AG20443 (cell line): ENCODE data around the gene ROBO1.

Experiments used
- DNase-seq: peaks from one replicate; pipeline ENCODE4 v3.0.0; 2012; ENCODE audit warnings: low spot score, mixed read lengths

The ROBO1 gene

DNA sequence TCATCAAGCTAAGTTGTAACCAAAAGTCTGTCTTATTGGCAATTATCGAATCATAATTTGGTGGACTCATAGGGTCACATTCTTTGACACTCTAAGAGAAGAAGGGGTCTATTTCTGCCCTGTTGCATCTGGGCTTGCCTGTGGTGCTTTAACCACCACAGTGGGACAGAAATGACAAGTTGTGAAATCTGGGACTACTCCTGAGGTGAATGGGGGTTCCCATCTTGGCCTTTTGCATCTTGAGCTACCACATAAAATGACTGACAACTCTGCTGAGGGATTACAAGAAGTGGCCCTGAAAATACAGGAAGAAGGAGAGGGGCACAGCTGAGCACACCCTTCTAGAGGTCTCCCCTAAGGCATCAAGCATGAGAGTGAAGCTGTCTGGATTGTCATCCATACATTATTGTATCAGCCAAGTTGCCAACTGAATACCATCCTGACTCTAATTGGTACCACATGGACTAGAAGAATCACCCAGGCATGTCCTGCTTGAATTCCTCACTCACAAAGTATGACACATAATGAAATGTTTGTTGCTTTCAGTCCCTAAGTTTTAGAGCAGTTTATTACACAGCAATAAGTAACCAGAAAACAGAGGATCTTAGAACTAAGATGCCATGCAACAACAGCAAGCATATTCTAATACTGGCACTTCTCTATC is 306.5 kb downstream of the ROBO1 start:
- peak; percentile 7 for DNase-seq

- no peak for DNase-seq
Observed at GRCh38 chr3:79453600-79453999, 314.2 kb downstream of the ROBO1 start.

- no peak for DNase-seq
Observed at GRCh38 chr3:79436387-79436786, 331.4 kb downstream of the ROBO1 start.

GRCh38 chr3:79427081-79427480 is 340.7 kb downstream of the ROBO1 start:
- DNase-seq: no peak

- no peak for DNase-seq
Observed at GRCh38 chr3:79424811-79425210, 343.0 kb downstream of the ROBO1 start.

- DNase-seq: no peak
Observed at GRCh38 chr3:79423417-79423816, 344.4 kb downstream of the ROBO1 start.

GRCh38 chr3:79421273-79421672 is 346.5 kb downstream of the ROBO1 start:
- no peak for DNase-seq

GRCh38 chr3:79418855-79419621 is 348.8 kb downstream of the ROBO1 start:
- no peak for DNase-seq

DNA sequence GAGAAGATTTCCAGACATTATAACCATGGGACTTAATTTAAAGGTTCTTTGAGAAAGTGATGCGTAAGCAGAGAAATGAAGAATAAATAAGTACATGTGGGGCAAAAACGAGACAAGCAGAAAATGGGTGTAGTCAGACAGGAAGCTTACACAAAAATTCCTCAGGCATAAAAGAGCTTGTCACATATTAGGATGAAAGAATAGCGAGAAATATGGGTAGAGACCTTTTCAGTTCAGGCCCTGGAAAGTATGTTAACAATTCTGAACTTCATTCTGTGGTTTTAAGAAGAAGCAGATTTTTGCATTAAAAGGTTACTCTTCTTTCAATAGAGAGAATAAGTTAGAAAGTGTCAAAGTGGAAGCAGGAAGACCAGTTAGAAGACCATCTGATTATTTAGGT is 352.4 kb downstream of the ROBO1 start:
- DNase-seq: no peak

- DNase-seq: peak; percentile 29
Observed at GRCh38 chr3:79414806-79415205, 353.0 kb downstream of the ROBO1 start.

DNA sequence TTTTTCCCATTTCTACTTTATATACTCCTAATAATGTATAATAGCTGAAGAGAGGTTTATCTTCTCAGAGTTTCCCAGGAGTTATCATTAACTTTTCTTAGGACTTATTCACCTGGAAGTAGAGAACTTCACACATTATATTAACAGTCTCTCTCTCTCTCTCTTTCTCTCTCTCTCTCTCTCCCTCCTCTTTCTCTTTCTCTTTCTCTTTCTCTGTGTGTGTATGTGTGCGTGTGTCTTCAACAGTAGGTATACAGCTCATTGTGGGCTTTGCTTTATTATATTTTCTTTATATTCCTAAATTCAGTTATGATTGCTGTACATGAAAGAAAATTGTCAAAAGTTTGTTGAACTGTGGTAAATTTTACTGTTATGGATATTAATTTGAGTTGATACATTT is 353.8 kb downstream of the ROBO1 start:
- DNase-seq: no peak

GRCh38 chr3:79412537-79412936 is 355.3 kb downstream of the ROBO1 start:
- no peak for DNase-seq

GRCh38 chr3:79410617-79411016 is 357.2 kb downstream of the ROBO1 start:
- no peak for DNase-seq

- DNase-seq: no peak
Observed at GRCh38 chr3:79410136-79410535, 357.7 kb downstream of the ROBO1 start.

DNA sequence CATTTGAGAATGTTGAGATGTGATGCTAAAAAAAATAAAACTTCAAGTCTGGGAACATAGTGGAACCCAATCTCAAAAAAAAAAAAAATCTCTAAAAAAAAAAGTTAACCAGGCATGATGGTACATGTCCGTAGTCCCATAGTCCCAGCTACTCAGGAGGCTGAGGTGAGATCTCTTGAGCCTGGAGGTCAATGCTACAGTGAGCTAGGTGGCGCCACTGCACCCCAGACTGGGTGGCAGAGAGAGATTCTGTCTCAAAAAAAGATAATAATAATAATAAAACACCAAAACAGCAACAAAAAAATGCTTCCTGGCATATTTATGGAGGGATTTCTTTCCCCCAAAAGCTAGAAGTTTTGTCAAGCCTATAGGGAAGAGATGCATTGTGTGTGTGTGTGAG is 361.6 kb downstream of the ROBO1 start:
- no peak for DNase-seq

DNA sequence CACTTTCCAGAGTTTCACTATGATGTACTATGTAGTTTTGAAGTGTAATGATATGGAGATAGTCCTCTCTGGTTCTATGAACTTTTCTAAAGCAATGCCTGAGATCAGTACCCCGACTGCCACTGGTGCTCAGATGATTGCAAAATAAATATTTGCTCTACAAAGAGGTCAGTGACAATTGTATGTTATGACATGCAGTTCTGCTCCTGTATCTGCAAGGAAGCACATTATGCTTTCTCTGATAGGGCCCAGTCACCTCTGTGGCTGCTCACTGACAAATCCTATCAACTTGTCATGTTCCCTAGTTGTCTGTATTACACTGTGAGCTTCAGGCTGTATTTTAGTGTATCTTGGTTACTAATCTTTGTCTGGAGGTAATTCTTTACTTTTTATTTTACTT is 362.6 kb downstream of the ROBO1 start:
- DNase-seq: no peak

GRCh38 chr3:79396595-79396994 is 371.2 kb downstream of the ROBO1 start:
- DNase-seq: no peak

DNA sequence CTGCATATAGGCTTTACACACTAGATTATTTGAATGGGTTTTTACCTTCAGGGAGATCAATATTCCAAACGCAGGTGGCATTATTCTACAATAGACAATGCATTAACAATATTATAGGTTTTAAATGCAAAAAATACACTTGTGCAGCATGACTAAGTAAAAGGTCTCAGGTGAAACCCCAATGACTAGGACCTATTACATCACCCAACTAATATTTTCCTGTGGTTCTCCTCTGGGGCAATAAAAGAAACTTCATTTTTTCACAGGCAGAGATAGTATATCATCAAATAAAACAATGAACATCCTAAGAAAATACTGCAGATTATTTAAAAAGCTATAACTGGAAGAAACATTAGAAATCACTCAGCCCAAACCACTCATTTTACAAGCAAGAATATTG is 375.3 kb downstream of the ROBO1 start:
- no peak for DNase-seq

GRCh38 chr3:79390352-79390751 is 377.4 kb downstream of the ROBO1 start:
- DNase-seq: no peak

DNA sequence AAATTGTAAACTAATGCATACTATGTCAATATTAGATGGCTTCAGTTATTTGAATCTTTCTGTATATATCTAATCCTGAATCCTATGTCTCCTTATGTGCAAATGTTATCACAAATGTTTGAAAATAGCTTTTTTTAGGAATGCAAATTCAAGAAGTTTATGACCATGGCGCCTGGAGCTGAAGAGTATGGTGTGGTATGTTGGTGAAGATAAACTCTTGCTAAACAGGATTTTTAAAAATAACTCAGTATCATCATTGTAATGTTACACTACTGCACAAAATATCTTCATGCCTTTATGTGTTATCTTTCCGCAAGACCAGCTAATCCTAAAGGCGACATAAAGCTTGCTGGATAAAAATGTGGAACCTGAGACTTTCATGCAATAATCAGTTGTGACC is 382.6 kb downstream of the ROBO1 start:
- no peak for DNase-seq

DNA sequence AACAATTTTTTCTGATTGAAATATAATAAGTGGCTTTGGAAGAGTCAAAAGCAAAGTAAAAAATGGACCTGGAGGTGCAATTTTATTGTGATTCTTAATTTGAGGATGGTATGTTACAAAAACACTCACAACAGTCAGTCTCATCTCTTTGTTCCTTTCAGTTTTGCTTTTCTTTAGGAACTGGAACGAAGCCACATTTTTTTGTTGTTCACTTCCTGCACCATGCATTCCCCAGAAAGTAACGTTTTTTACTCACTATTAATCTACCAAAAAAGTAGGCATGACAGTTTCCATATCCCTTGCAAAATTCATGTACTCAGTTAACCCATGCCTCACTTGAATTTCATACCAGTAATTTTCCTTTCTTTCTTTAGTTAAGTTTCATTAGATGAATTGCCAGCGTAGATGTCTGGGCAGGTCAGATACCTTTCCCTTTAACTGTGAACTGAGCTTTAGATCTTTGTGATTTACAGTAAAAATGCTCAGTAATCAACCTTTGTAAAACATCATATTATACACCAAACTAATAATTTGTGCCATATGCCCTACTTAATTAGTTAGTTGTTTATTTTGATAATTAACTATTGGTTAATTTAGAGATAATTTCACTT is 384.3 kb downstream of the ROBO1 start:
- DNase-seq: no peak

GRCh38 chr3:79380581-79380980 is 387.2 kb downstream of the ROBO1 start:
- DNase-seq: no peak

DNA sequence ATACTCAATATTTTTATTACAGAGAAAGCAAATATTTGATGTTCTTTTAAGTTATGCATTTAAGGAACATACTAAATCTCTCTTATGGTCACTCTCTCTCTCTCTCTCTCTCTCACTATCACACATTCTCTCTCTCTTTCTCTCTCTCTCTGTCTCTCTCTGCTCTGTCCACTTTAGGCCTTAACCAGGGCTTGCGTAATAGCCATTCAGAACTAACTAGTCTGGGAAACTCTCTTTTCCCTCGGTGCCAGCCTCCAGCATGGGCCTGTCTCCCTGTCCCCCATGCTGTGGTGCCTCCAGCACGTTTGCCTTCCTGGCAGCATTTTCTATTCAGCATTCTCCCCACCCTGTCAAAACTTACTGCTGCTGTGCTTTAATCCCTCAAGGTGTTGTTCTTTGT is 389.7 kb downstream of the ROBO1 start:
- DNase-seq: no peak
